ENCODE results near the gene GCKR.

- TF ChIP-seq, protein P1, sequence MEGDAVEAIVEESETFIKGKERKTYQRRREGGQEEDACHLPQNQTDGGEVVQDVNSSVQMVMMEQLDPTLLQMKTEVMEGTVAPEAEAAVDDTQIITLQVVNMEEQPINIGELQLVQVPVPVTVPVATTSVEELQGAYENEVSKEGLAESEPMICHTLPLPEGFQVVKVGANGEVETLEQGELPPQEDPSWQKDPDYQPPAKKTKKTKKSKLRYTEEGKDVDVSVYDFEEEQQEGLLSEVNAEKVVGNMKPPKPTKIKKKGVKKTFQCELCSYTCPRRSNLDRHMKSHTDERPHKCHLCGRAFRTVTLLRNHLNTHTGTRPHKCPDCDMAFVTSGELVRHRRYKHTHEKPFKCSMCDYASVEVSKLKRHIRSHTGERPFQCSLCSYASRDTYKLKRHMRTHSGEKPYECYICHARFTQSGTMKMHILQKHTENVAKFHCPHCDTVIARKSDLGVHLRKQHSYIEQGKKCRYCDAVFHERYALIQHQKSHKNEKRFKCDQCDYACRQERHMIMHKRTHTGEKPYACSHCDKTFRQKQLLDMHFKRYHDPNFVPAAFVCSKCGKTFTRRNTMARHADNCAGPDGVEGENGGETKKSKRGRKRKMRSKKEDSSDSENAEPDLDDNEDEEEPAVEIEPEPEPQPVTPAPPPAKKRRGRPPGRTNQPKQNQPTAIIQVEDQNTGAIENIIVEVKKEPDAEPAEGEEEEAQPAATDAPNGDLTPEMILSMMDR (IDR thresholded peaks at IDR 0.05), result no peak
- no peak for TF ChIP-seq POLR2A (IDR thresholded peaks at IDR 0.05)
These were observed 2.7 kb upstream of the GCKR start for GRCh38 chr2:27493948-27494283.
